IPS DF 19.7 (cell line): ENCODE results near the gene IL17RB.

ENCODE experiments used
- DNase-seq: peaks from one replicate; pipeline ENCODE4 v3.0.0-alpha.2; 2013; ENCODE audit warnings: low read depth, low spot score

The IL17RB gene, protein sequence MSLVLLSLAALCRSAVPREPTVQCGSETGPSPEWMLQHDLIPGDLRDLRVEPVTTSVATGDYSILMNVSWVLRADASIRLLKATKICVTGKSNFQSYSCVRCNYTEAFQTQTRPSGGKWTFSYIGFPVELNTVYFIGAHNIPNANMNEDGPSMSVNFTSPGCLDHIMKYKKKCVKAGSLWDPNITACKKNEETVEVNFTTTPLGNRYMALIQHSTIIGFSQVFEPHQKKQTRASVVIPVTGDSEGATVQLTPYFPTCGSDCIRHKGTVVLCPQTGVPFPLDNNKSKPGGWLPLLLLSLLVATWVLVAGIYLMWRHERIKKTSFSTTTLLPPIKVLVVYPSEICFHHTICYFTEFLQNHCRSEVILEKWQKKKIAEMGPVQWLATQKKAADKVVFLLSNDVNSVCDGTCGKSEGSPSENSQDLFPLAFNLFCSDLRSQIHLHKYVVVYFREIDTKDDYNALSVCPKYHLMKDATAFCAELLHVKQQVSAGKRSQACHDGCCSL

GRCh38 chr3:53846134-53846850, at the start of gene IL17RB, which contains the start of gene CHDH:
Gene IL17RB (plus strand): TSS chr3:53846568. CDS start chr3:53846589, 21 bp downstream.
Gene CHDH (minus strand): TSS chr3:53846419. CDS start chr3:53824008, 22,411 bp downstream.
- no peak for DNase-seq

DNA sequence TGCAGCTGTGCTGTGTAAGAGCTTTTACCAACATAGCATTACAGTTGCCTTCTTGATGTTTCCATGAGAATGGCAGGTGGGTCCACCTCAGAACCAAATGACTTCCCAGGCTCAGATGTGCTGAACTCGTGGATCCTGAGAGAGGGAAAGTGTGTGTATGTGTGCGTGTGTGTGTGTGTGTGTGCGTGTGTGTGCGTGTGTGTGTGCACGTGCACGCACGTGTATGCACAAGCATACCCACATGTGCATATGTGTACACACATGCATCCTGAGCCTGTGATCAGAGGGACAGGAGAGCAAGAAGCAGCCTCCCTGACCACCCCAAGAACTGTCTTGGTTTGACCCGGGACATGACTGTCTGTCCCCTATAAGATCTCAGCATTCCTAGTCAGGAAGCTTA, 48.2 kb upstream of the IL17RB start:
- DNase-seq: no peak

- no peak for DNase-seq
Measured at GRCh38 chr3:53799338-53799865, 47.0 kb upstream of the IL17RB start.

DNA sequence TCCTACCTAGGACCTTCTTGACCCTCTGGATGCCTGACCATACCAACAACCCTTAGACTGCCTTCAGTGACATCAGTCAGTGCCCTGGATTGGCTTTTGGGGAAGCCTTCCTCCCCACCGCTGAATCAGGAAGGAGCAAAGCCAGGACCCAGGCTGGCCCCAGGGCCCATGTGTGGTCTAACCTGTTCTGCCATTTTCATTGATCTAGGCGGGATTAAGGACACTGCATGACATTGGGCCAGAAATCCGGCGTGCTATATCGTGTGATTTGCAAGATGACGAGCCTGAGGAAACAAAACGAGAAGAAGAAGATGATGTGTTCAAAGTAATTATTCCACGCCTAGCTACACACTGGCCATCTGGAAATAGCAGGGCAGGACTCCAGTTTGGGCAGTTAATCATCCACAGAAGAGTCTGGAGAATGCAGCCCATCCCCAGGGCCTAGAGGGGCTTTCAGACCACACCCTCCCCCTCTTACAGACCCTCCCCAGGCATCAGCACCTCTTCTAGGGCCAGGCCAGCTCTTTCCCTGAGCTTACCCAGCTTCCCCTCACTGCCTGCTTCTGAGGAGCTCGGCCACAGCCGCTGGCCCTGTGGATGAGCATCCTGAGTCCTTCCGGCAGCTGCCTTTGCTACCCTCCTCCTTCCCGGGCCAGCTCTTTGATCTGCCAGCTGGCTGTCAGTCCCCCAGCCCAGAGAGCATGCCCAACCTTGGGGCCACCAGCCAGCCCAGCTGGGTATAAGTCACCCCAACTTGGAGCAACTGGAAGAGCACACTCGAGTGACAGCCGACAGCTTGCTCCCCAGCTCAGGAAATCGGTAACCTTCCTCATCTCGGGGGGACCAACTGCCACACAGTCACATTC, 46.1 kb upstream of the IL17RB start:
- DNase-seq: no peak

DNA sequence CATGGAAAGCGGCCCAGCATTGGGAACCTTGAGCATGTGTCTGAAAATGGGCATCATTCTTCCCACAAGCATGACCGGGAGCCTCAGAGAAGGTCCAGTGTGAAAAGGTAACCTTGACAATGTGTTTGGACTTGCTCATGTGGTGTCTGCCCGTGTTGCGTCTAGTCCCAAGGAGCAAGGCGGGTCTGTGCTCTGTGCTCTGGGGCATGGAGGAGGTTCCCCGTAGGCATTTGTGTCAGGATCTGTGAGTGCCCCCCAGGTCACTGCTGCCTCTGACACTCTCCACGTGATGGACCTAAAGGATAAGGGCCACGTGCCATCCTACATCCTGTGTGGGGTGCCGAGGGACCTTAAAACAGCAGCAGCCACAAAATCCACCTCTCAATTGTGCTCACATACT, 45.0 kb upstream of the IL17RB start:
- DNase-seq: no peak

- DNase-seq: no peak
Measured at GRCh38 chr3:53802256-53802880, 44.0 kb upstream of the IL17RB start.

DNA sequence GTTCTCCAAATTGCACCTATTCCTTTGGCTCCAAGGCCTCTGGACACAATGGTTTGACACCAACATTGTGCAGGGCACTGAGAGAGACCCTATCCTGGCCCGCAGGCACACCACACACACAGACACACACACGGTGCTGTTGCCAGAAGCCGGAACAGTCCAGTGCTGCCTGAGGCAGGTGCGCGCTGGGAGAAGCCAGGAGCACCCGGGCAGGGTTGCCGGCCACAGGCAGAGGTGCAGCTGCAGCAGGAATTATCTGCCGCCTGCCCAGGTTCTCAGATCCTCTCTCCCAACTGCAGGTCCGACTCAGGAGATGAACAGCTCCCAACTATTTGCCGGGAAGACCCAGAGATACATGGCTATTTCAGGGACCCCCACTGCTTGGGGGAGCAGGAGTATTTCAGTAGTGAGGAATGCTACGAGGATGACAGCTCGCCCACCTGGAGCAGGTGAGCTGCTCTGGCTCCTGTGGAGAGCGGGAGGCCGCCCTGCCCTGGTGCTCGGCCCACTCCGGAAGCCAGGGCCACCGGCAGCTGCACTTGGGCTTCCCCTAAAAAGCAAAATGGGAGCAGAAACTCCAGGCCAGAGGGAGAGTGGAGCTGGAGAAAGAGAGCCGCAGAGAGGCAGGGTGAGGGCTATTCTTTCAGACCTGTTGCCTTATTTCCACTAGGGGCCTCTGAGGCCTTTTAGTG, 43.1 kb upstream of the IL17RB start:
- no peak for DNase-seq

GRCh38 chr3:53803816-53804695, 42.3 kb upstream of the IL17RB start:
- no peak for DNase-seq

- DNase-seq: no peak
Measured at GRCh38 chr3:53804697-53805462, 41.5 kb upstream of the IL17RB start.

GRCh38 chr3:53805463-53806159, 40.8 kb upstream of the IL17RB start:
- no peak for DNase-seq

DNA sequence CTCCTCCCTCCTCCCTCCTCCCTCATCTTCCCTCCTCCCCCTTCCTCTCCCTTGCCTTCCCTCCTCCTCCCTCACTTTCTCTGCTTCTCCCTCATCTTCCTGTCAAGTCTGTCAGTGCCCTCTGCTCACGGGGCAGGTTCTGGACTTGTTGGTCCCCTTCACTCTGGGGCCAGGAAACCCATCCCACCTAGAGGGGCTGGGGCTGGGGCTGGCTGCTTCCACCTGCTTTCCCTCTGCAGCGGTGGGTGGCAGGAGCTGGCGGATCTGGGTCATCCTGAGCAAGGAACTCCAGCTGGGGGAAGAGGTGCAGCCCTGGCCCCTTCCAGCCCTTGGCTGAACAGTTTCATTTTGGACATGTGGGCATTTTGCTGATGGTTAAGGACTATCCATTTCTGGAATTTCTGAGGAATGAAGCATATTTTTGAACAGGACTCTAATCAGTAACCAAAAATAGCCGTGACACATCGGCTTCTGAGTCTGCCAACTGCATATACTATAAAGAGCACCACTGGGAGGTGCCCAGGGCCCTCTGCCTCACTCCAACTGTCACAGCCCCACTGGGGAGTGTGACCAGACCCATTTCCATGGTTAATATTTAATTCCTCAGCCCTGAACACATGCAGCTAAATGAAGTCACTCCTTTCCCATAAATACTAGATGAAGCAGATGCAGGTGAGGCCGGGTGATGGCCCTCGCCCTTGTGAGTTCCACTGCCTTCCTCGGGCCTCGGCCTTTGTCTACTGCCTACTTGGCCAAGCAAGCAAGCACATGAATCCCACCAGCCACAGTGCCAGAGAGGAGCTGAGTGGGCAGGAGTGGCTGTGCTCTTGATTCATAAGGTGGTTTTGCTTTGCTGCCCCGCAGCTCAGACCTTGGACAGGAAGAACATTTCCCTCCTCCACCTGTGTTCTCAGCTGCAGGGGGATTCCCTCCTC, 39.9 kb upstream of the IL17RB start:
- no peak for DNase-seq

- DNase-seq: no peak
Measured at GRCh38 chr3:53807117-53807810, 39.1 kb upstream of the IL17RB start.

- DNase-seq: no peak
Measured at GRCh38 chr3:53808496-53808895, 37.9 kb upstream of the IL17RB start.

GRCh38 chr3:53809267-53809666, 37.1 kb upstream of the IL17RB start:
- DNase-seq: no peak

- DNase-seq: no peak
Measured at GRCh38 chr3:53809764-53810400, 36.5 kb upstream of the IL17RB start.
